Fibroblast of skin of left biceps (primary cell): ENCODE measurements around the gene C3AR1.
"Not testable (repeated sequence)": the region's sequence is repeated elsewhere in the genome, so short reads cannot be mapped to it uniquely, and the experiment has no call there.

Experiments
- DNase-seq, 2 experiments: peaks; one replicate each; pipeline ENCODE4 v3.0.0-alpha.2; 2013; ENCODE audit warnings: low read depth in 2 of 2

Gene C3AR1

DNA sequence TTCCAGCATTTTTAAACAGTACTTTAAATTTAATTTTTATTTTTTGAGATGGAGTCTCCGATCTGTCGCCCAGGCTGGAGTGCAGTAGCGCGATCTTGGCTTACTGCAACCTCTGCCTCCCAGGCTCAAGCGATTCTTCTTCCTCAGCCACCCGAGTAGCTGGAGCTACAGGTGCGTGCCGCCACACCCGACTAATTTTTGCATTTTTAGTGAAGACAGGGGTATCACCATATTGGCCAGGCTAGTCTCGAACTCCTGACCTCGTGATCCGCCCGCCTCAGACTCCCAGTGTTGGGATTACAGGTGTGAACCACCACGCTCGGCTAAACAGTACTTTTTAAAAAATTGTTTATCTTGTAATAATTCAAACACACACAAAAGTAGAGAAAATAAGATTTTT lies 37.9 kb downstream of the C3AR1 start:
- DNase-seq = no peak

DNA sequence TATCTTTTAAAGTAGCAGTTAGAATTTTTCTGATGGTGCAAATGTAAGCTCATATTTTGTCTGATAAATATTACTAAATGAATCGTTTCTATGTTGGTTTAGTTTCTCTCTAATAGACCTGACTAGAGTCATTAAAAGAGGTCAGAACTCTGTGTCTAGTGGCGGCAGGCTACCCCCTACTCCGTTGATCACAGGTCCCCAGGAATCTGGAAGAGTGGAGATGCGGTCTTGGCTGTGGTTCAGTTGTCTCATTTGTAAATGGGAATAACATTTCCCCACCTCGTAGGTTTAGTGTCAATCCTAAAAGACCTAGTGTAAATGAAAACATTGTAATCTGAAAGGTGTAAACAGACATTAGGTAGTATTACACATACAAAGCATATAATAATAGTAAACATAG lies 38.3 kb downstream of the C3AR1 start:
- no peak for DNase-seq

DNA sequence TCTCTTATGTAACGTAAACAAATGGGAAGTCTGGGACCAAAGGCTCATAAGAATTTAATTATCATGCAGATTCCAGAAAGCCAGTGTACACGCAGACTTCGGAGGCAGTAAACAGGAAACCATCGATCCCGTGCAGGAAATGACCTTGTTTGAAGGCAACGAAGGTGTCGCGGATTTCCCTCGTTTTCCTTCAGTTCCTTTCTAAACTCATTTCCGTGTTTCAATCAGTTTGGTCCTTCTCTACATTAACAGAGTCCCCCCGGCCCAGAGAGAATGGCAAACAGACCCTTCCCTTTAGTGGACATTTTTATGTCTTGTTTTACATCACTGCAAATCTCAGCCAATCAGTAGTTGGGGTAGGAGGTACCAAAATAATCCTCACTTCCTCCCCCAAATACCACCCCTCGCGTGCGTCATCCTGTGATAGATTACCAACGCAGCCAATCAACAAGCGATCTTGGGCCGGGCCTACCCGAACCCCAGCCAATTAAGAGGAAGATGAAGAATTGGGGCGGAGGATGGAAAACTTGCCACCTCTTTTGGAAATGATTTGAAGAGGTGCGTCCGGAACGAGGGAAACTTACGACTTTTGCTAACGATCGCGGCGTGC lies 39.8 kb downstream of the C3AR1 start:
- DNase-seq = peak; percentile 99

DNA sequence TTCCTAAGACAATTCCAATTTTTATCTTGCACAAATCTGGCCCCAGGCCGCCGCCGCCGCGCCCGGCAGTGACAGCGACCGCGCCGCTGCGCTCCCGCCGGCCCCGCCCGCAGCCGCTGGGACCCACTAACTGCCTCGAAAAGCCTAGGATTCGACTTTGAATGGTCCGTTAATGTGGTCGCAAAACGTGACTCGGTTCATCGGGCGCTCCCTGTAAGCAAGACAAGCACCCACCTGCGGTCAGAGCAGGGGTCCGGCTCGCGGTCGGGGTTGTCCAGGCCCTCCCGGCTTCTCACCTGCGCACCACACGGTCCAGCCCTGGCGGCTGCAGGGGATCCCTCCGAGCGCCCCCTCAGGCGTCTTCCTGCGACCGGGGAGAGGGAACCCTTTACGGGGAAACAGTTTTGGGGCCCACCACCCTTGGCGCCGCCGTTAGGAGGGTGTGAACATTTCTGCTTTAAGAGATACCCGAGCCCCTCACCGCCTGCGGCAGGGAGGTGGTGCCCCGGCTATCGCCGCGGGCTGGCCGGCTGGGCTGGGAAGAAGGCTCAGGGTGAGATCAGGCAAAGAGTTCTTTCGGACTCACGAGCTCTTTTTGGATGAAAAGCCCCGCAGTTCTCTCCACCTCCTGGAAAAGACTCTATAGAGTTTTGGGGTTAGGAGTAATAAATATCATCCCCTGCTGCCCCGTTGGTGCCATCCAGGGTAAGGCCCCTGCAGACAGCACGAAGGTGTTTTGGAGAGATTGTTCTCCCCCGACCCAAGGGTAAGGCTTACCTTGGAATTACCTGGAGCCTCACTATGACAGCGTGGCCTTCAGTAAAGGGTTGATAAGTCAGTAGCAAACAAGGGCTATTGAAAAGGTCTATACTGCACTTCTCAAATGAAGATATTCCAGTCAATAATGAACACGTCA lies 47.2 kb downstream of the C3AR1 start:
- DNase-seq = no peak

DNA sequence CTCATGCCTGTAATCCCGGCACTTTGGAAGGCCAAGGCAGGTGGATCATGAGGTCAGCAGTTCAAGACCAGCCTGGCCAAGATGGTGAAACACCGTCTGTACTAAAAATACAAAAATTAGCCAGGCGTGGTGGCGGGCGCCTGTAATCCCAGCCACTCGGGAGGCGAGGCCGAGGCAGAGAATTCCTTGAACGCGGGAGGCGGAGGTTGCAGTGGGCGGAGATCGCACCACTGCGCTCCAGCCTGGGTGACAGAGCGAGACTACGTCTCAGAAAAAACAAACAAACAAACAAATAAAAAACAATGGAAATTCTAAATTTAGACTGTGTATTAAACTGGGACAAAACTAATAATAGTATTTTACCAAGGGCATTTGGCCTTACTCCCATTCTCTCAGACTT lies 47.9 kb downstream of the C3AR1 start:
- DNase-seq = not testable (repeated sequence)

DNA sequence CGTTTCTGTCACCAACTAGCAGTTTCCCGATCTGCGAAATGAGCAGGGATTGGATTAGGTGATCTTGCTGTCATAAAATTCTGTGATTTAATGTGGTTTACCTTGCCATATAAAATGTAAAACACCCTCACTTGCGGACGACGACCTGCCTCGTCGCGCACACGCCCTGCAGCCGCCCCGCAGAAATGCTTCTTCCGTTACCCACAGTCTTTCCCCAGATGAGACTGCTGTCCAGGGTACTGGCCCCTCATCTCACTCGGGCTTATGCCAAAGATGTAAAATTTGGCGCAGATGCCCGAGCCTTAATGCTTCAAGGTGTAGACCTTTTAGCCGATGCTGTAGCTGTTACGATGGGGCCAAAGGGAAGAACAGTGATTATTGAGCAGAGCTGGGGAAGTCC lies 51.3 kb downstream of the C3AR1 start:
- DNase-seq = no peak

DNA sequence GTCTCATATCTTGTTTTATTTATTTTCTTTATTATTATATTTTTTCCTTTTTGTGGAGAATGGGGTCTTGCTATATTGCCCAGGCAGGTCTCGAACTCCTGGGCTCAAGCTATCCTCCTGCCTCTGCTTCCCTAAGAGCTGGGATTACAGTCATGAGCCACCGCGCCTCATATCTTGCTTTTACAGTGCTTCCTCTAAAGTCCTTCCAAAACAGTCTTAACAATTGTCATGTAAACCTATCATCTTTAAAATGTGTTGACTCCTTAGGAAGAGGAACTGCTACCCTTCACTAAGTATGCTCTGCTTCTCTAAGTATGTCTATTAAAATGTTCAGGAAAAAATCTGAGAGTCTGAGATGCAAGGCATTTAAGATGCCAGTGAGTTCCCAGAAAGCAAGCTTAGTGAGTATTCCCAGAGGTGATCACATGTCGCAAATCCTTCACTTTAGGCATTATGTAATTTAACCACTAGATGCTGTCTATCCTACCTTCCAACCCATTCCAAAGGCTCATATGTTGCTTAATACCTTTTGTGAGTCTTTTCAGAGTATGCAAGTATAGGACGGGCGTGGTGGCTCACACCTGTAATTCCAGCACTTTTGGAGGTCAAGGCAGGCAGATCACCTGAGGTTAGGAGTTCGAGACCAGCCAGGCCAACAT lies 53.4 kb downstream of the C3AR1 start:
- DNase-seq = no peak

DNA sequence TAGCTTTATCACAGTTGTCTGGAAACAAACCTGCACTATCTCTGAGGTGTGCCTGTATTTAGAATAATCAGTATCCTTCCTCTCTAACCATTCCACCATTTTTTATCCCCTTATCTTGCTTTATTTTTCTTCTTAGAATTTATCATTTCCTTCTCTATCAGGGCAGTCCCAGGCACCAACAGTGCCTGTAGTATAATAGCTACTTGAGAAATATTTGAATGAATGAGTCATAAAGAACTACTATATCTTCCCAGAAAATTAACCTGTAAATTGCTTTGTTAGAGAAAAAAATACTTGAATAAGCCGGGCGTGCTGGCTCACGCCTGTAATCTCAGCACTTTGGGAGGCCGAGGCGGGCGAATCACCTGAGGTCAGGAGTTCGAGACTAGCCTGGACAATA lies 54.8 kb downstream of the C3AR1 start:
- DNase-seq = no peak
